Activated naive CD4-positive, alpha-beta T cell treated with anti-CD3 and anti-CD28 coated beads for 36 hours (primary cell): Measurements from ENCODE around the gene FSTL4. TPM values are rescaled to one million over a fixed set of nuclear protein-coding genes. Genes with fewer than 3 reads are reported as not detected.

Experiments
- CTCF ChIA-PET: fragments of 350-600 bp; sonication (Branson Sonifier 250); formaldehyde crosslinking; loops from one replicate; lab custom pipeline; 2021; ENCODE audit warnings: antibody characterized with exemption; lab: Charles Lee
- DNase-seq: peaks from one replicate; pipeline ENCODE4 v3.0.0-alpha.2; 2020
- H3K27ac Mint-ChIP-seq: one replicate; pipeline ENCODE4 v1.8.0; 2021; ENCODE audit warnings: mild to moderate bottlenecking, mixed read lengths
- H3K27me3 Mint-ChIP-seq: one replicate; pipeline ENCODE4 v1.8.0; 2021; ENCODE audit warnings: low read depth, mixed read lengths
- H3K36me3 Mint-ChIP-seq: one replicate; pipeline ENCODE4 v1.8.0; 2021; ENCODE audit warnings: low read depth, mixed read lengths
- H3K4me1 Mint-ChIP-seq: one replicate; pipeline ENCODE4 v1.8.0; 2021; ENCODE audit warnings: low read depth, mixed read lengths
- H3K4me3 Mint-ChIP-seq: one replicate; pipeline ENCODE4 v1.8.0; 2021; ENCODE audit warnings: mild to moderate bottlenecking, moderate library complexity, mixed read lengths
- H3K9me3 Mint-ChIP-seq: one replicate; pipeline ENCODE4 v1.8.0; 2021; ENCODE audit warnings: mixed read lengths
- intact Hi-C: fragments of 100-400 bp; cut with micrococcal nuclease; formaldehyde crosslinking; loops from one replicate; pipeline ENCODE4 v1.15.1; 2023
- total RNA-seq, 2 experiments: library from RNA; stranded (reverse); gene quantifications; one replicate each; pipeline ENCODE4 v1.2.3, GENCODE V29; 2021

The FSTL4 gene
- total RNA-seq, 2 experiments from 2014 or later = 0.29 to 0.30 TPM

DNA sequence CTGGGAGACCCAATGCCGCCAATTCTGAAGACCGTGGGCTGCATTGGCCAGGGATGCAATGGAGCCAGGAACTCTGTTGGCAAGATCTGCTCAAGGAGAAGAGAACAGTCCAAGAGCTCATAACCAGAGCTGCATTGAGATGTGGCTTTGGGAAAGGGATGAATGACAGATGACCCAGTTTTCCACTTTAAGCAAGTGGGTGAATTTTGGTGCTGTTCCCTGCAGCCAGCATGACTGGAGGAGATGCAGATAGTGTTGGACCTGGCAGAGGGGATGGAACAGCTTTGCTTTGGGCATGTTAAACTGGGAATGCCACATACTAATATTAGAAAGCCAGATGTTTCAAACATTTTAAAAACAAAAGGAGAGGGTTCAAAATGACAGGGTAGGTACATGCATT lies 143.1 kb downstream of the FSTL4 start:
- Mint-ChIP-seq H3K36me3 (no peaks in the 10 kb centered on the region), H3K27ac (no peak overlapping the region), H3K27me3 (peaks cover 5% of the 10 kb centered on the region), H3K4me1 (peaks cover 4% of the 10 kb centered on the region), H3K9me3 (no peaks in the 10 kb centered on the region), H3K4me3 (no peak overlapping the region)
- intact Hi-C loops = no loop called here
- CTCF ChIA-PET = interaction anchor here (0.6 kb wide), 1 partner anchor 159 kb away, joined by 3 read pairs; no protein-coding TSS in a partner anchor
- no peak for DNase-seq

GRCh38 chr5:133468596-133468995 lies 143.7 kb downstream of the FSTL4 start:
- Mint-ChIP-seq H3K27me3 (peaks cover 5% of the 10 kb centered on the region), H3K36me3 (no peaks in the 10 kb centered on the region), H3K4me1 (peaks cover 4% of the 10 kb centered on the region), H3K27ac (no peak overlapping the region), H3K9me3 (no peaks in the 10 kb centered on the region), H3K4me3 (no peak overlapping the region)
- no peak for DNase-seq
- intact Hi-C loops = no loop called here
- CTCF ChIA-PET = interaction anchor here (1.2 kb wide), 1 partner anchor 45 kb away, joined by 5 read pairs; no protein-coding TSS in a partner anchor

DNA sequence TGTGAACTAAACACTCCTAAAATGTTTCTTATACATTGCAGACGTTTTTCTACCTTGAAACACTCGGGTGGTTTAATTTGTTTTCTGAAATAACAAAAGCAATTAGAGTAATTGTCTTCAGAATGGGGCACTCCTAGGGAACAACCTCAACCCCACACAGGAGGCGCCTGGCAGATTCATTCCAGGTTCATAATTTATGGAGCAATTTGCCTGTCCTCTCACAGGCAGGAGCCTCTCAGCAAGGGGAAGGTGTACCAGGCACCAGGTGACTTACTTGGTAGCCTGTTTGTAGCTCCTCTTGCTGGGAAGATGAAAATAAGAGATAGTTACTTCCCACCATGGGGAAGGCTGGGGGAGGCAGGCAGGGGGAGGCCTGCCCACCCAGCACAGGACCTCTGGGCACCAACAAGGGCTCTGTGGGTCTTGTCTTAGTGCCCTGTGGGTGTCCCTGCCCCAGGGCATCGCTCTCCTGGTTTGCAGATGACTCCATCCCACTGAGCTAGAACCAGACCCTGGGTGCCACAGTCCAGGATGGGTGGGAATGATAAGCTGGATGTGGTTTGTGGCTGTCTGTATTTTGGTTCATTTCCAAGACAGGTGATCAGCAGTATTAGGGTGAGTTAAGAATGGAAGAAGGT lies 144.4 kb downstream of the FSTL4 start:
- CTCF ChIA-PET = interaction anchor here (1.1 to 1.2 kb wide), 2 partner anchors 13 to 45 kb away, joined by 3 to 5 read pairs; no protein-coding TSS in a partner anchor
- Mint-ChIP-seq H3K4me1 (peaks cover 4% of the 10 kb centered on the region), H3K27ac (no peak overlapping the region), H3K4me3 (no peak overlapping the region), H3K27me3 (peaks cover 4% of the 10 kb centered on the region), H3K36me3 (no peaks in the 10 kb centered on the region), H3K9me3 (no peaks in the 10 kb centered on the region)
- intact Hi-C loops = no loop called here
- DNase-seq = no peak

DNA sequence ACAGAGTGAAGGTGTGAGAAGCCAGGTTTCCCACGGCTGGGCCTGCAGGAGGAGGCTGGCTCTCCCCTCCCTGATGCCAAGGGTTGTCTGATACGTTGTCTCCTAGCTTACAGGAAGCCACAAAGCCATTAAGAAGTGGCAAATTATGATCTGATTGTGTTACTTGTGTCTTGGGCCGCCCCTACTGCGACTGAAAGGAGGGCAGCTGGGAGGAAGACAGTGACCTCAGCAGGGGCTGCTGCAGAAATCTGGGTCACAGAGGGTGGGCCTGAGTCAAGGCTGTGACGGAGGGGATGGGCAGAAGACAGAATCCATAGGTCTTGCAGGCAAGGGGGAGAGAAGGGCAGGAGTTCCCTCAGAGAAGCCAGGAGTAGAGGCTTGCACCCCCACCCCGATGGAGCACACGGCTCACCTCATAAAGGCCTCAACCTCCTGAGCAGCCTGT lies 145.0 kb downstream of the FSTL4 start:
- DNase-seq = peak; percentile 13
- CTCF ChIA-PET = interaction anchor here (1.1 kb wide), 1 partner anchor 13 kb away, joined by 3 read pairs; no protein-coding TSS in a partner anchor
- Mint-ChIP-seq H3K9me3 (no peaks in the 10 kb centered on the region), H3K4me1 (peaks cover 4% of the 10 kb centered on the region), H3K36me3 (no peaks in the 10 kb centered on the region), H3K27me3 (no peaks in the 10 kb centered on the region), H3K27ac (no peak overlapping the region), H3K4me3 (no peak overlapping the region)
- intact Hi-C loops = no loop called here

DNA sequence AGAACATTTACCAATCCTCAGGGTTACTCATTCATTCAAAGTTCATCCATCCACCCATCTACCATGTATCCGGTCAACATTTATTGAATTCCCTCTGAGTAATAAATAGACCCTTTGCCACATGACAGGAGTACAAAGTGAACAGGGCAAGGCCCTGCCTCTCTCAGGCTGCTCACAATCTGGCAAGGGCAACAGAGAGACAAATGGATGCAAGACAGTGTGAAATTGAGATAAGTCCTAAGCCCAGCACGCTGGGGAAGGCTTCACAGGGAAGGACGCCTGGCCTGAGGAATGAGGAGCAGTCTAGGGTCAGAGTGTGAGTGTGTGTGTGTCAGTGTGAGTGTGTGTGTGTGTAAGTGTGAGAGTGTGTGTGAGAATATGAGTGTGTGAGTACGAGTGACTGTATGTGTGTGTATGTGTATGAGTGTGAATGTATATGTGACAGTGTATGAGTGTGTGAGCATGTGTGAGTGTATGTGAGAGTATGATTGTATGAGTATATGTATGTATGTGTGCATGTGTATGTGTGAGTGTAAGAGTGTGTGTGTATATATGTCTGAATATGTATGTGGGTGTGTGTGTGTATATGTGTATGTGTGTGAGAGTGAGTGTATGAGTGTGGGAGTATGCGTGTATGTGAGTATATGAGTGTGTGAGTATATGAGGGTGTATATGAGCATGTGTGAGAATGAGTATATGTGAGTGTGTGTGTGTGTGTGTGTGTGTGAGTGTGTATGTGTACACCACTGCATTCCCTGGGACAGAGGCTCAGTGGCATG lies 145.6 kb downstream of the FSTL4 start:
- Mint-ChIP-seq H3K9me3 (no peaks in the 10 kb centered on the region), H3K4me1 (peaks cover 4% of the 10 kb centered on the region), H3K4me3 (no peak overlapping the region), H3K27ac (no peak overlapping the region), H3K27me3 (no peaks in the 10 kb centered on the region), H3K36me3 (no peaks in the 10 kb centered on the region)
- CTCF ChIA-PET = interaction anchor here (1.1 kb wide), 1 partner anchor 14 kb away, joined by 3 read pairs; no protein-coding TSS in a partner anchor
- DNase-seq = no peak
- intact Hi-C loops = no loop called here

GRCh38 chr5:133464013-133464412 lies 148.3 kb downstream of the FSTL4 start:
- H3K27ac Mint-ChIP-seq = no peak overlapping the region
- H3K9me3 Mint-ChIP-seq = no peaks in the 10 kb centered on the region
- peaks cover 6% of the 10 kb centered on the region for H3K4me1 Mint-ChIP-seq
- intact Hi-C loops = loop anchor here (5.0 kb wide), 1 partner anchor 42 kb away; no protein-coding TSS in a partner anchor
- no peak overlapping the region for H3K4me3 Mint-ChIP-seq
- no peaks in the 10 kb centered on the region for H3K36me3 Mint-ChIP-seq
- no peaks in the 10 kb centered on the region for H3K27me3 Mint-ChIP-seq
- DNase-seq = no peak
- CTCF ChIA-PET = no interaction called here

DNA sequence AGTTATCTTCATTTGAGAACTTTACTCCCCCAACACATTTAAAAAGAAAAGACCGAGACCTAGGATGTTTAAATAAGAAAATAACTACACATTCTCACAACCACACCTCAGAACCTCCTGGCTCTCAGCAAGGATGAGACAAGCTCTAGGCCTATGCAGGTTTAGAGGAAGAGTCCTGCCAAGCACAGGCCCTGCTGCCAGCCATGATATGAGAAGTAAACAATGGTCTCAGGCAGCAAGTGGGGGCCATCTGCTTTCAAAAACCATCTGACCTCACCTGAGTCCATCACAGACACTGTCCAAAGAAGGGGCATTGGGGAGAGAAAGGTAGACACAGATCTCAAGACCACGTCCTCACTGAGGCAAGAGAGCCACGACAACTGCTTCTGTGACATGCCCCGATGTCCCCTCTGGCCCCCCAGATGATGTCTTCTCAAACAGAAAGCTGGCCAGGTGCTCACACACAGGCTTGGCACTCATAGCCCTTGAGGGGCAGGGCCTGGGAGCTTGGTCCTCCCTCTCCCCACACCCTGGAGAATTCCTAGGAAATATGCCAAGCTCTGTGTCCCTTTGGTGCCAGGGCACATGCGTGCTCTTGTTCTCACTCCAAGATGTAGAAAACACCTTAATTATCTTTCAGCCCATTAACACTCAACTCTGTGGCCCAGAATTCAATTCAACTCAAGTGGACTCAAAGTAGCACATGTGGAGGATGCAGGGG lies 150.4 kb downstream of the FSTL4 start:
- Mint-ChIP-seq H3K27ac (no peak overlapping the region), H3K9me3 (no peaks in the 10 kb centered on the region), H3K36me3 (no peaks in the 10 kb centered on the region), H3K27me3 (no peaks in the 10 kb centered on the region), H3K4me1 (peaks cover 6% of the 10 kb centered on the region), H3K4me3 (no peak overlapping the region)
- intact Hi-C loops = loop anchor here (5.0 kb wide), 1 partner anchor 40 kb away; no protein-coding TSS in a partner anchor
- no peak for DNase-seq
- CTCF ChIA-PET = interaction anchor here (0.6 to 3.4 kb wide), 6 partner anchors 10 to 351 kb away, joined by 3 to 10 read pairs (median 4); no protein-coding TSS in a partner anchor

- H3K27me3 Mint-ChIP-seq = no peaks in the 10 kb centered on the region
- H3K36me3 Mint-ChIP-seq = no peaks in the 10 kb centered on the region
- peaks cover 2% of the 10 kb centered on the region for H3K4me1 Mint-ChIP-seq
- DNase-seq = peak; percentile 72
- H3K27ac Mint-ChIP-seq = no peak overlapping the region
- no peak overlapping the region for H3K4me3 Mint-ChIP-seq
- CTCF ChIA-PET = interaction anchor here (0.7 to 3.4 kb wide), 8 partner anchors 10 to 349 kb away, joined by 3 to 10 read pairs (median 3); no protein-coding TSS in a partner anchor
- intact Hi-C loops = loop anchor here (1.0 to 5.0 kb wide), 3 partner anchors 38 to 349 kb away; no protein-coding TSS in a partner anchor
- H3K9me3 Mint-ChIP-seq = no peaks in the 10 kb centered on the region
Measured at GRCh38 chr5:133460172-133460758, 152.1 kb downstream of the FSTL4 start.

DNA sequence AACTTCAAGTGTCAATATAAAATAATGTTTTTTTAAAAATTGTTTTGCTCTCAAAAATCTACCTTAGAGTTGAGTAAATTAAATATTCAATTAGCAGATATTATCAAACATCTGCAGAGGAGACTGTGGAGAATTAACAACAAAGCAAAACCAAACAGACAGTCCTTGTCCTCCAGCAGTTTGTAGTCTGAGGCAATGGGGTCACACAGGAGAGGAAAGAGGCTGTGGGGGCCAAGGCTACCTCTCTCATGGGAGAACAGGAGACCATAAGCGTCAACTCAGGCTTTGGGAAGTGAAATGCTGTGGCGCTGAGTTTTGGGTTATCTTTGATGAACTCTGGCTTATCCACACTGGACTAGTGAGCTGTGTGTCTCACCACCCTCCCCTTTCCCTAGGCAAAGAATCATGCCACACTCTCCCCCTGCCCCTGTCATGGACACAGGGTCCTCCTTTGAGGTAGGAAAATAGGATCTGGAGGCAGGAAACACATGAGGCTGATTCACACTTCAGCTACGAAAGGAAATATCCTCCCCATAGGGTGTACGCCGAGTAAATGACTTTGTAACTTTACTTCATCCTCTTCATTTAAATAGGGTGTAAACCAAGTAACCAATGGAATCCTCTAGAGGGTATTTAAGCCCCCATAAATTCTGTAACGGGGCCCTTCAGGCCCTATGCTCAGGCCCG lies 152.7 kb downstream of the FSTL4 start:
- intact Hi-C loops = loop anchor here (1.0 to 5.0 kb wide), 3 partner anchors 37 to 348 kb away; no protein-coding TSS in a partner anchor
- no peak overlapping the region for H3K4me3 Mint-ChIP-seq
- no peaks in the 10 kb centered on the region for H3K36me3 Mint-ChIP-seq
- CTCF ChIA-PET = interaction anchor here (1.0 to 3.4 kb wide), 6 partner anchors 10 to 349 kb away, joined by 3 to 10 read pairs (median 3); no protein-coding TSS in a partner anchor
- H3K27me3 Mint-ChIP-seq = no peaks in the 10 kb centered on the region
- DNase-seq = no peak
- H3K27ac Mint-ChIP-seq = no peak overlapping the region
- peaks cover 2% of the 10 kb centered on the region for H3K4me1 Mint-ChIP-seq
- no peaks in the 10 kb centered on the region for H3K9me3 Mint-ChIP-seq

DNA sequence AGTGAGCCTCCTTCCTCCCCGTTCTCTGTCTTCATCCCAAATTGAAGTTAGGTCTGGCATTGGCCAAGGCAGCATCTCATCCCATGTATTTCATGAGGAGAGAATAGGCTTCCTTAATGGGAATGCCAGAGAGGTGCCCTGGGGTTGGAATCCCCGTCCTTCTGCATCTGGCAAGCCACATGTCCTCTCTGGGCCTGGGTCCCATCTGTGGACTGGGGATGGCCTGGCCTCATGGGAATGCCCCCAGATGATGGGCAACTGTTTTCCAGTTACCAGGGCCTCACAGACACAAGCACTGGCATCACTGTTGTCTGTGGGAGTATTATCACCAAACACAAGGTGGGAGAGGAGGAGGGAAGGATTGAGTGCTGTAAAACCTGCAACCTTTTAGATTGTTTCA lies 153.9 kb downstream of the FSTL4 start:
- H3K4me1 Mint-ChIP-seq = peaks cover 2% of the 10 kb centered on the region
- intact Hi-C loops = no loop called here
- H3K4me3 Mint-ChIP-seq = no peak overlapping the region
- H3K27ac Mint-ChIP-seq = no peak overlapping the region
- no peaks in the 10 kb centered on the region for H3K9me3 Mint-ChIP-seq
- CTCF ChIA-PET = no interaction called here
- no peak for DNase-seq
- H3K27me3 Mint-ChIP-seq = no peaks in the 10 kb centered on the region
- no peaks in the 10 kb centered on the region for H3K36me3 Mint-ChIP-seq
